Testis (tissue), 3 donors: Measurements from ENCODE around the gene CDH23. TPM values are rescaled to one million over a fixed set of nuclear protein-coding genes. Genes with fewer than 3 reads are reported as not detected.
"Not testable (repeated sequence)": the region's sequence is repeated elsewhere in the genome, so short reads cannot be mapped to it uniquely, and the experiment has no call there.

Source experiments
- DNase-seq: peaks from one replicate; pipeline ENCODE4 v3.0.0-alpha.2; 2019
- H3K27ac ChIP-seq, 2 donors: fragments of 200-600 bp; sonication (generic); one replicate each; pipeline ENCODE4 v1.5.1; 2019
- H3K27me3 ChIP-seq: fragments of 200-600 bp; sonication (generic); one replicate; pipeline ENCODE4 v1.5.1; 2019
- H3K36me3 ChIP-seq: fragments of 200-600 bp; sonication (generic); one replicate; pipeline ENCODE4 v1.5.1; 2017; ENCODE audit warnings: low read depth; ENCODE audit errors: missing control alignments
- H3K4me1 ChIP-seq: fragments of 200-600 bp; sonication (generic); one replicate; pipeline ENCODE4 v1.5.1; 2019
- H3K4me3 ChIP-seq, 2 donors: fragments of 200-600 bp; sonication (generic); one replicate each; pipeline ENCODE4 v1.5.1; 2017 to 2019
- H3K9me3 ChIP-seq: fragments of 200-600 bp; sonication (generic); one replicate; pipeline ENCODE4 v1.5.1; 2017
- CTCF ChIP-seq, 3 experiments: fragments of 450-650 bp in 2 of 3; fragments of 200-600 bp in 1 of 3; sonication (generic) in 1 of 3; IDR thresholded peaks; one replicate each; pipeline ENCODE4 v1.5.1; 2016 to 2019; ENCODE audit warnings: antibody characterized with exemption in 3 of 3, mild to moderate bottlenecking in 2 of 3, moderate library complexity in 1 of 3
- POLR2A ChIP-seq: fragments of 450-650 bp; IDR thresholded peaks from one replicate; pipeline ENCODE4 v1.6.1; 2017; ENCODE audit warnings: antibody characterized with exemption, mild to moderate bottlenecking, moderate library complexity
- WGBS, 2 donors: methylation state at CpG; one replicate each; pipeline ENCODE4 v1.1.5; 2018; 5-methylcytosine and 5-hydroxymethylcytosine counted together
- intact Hi-C: fragments of 100-400 bp; cut with DNase I; formaldehyde crosslinking; loops from one replicate; pipeline ENCODE4 v1.15.1; 2023; ENCODE audit warnings: low total_unique reads
- polyA plus RNA-seq: library from polyadenylated mRNA; stranded (reverse); fragments of 350-450 nt; fragmentation: Illumina TruSeq; extraction: RNeasy Lipid Tissue Mini Kit (QIAGEN cat#74804); gene quantifications from one replicate; pipeline ENCODE4 v1.2.3, GENCODE V29; 2014; ENCODE audit warnings: low read depth, low replicate concordance; ENCODE audit not compliant: insufficient read depth
- total RNA-seq, 2 donors: library from RNA; depleted of rRNA; stranded (reverse); fragments of >200 nt; gene quantifications; one replicate each; pipeline ENCODE4 v1.2.3, GENCODE V29; 2016

Gene CDH23
- total and polyA plus RNA-seq, 3 donors from 2014 or later, result 29.8 to 125 (median 81.7) TPM

- no peak for DNase-seq
- 76 to 83% methylated on average over 7 of the region's 7 CpGs for WGBS, 2 donors
Measured at GRCh38 chr10:71357792-71358265, 38.9 kb upstream of the CDH23 start.

GRCh38 chr10:71358277-71358676, 38.4 kb upstream of the CDH23 start:
- Histone ChIP-seq H3K9me3 (no peaks in the 10 kb centered on the region), H3K36me3 (no peaks in the 10 kb centered on the region), H3K4me3 (no peak overlapping the region), H3K27me3 (no peaks in the 10 kb centered on the region), H3K4me1 (no peaks in the 10 kb centered on the region), H3K27ac (no peak overlapping the region)
- WGBS, 2 donors, result 93 to 94% methylated on average over 8 of the region's 8 CpGs
- DNase-seq, result no peak
- intact Hi-C loops, result no loop called here
- TF ChIP-seq CTCF (IDR thresholded peaks at IDR 0.05) (no peak), POLR2A (no peak)

More at GRCh38 chr10:71357792-71358265, 38.9 kb upstream of the CDH23 start:
- Histone ChIP-seq H3K27ac (no peak overlapping the region), H3K4me1 (no peaks in the 10 kb centered on the region), H3K9me3 (no peaks in the 10 kb centered on the region), H3K27me3 (no peaks in the 10 kb centered on the region), H3K36me3 (no peaks in the 10 kb centered on the region), H3K4me3 (no peak overlapping the region)
- intact Hi-C loops, result no loop called here
- no peak for TF ChIP-seq CTCF (IDR thresholded peaks at IDR 0.05)
- no peak for TF ChIP-seq POLR2A

- H3K4me3 ChIP-seq, H3K27ac ChIP-seq, H3K36me3 ChIP-seq, H3K27me3 ChIP-seq, intact Hi-C loops, H3K4me1 ChIP-seq, H3K9me3 ChIP-seq, DNase-seq: not testable (repeated sequence)
- 83 to 87% methylated on average over 10 of the region's 10 CpGs for WGBS, 2 donors
Measured at GRCh38 chr10:71358906-71359305, 37.8 kb upstream of the CDH23 start.

GRCh38 chr10:71359364-71360046, 37.2 kb upstream of the CDH23 start:
- intact Hi-C loops, result no loop called here
- Histone ChIP-seq H3K4me3 (no peak overlapping the region), H3K9me3 (no peaks in the 10 kb centered on the region), H3K27ac (no peak overlapping the region), H3K27me3 (no peaks in the 10 kb centered on the region), H3K36me3 (no peaks in the 10 kb centered on the region), H3K4me1 (no peaks in the 10 kb centered on the region)
- 39 to 63% methylated on average over 9 of the region's 9 CpGs for WGBS, 2 donors
- TF ChIP-seq POLR2A, result no peak
- TF ChIP-seq CTCF (IDR thresholded peaks at IDR 0.05), result no peak
- DNase-seq, result no peak

- 90 to 91% methylated on average over 2 of the region's 2 CpGs for WGBS, 2 donors
- intact Hi-C loops, result no loop called here
Measured at GRCh38 chr10:71360735-71361134, 36.0 kb upstream of the CDH23 start.

More at GRCh38 chr10:71360735-71361134, 36.0 kb upstream of the CDH23 start:
- Histone ChIP-seq H3K4me3 (no peak overlapping the region), H3K4me1 (no peaks in the 10 kb centered on the region), H3K27me3 (no peaks in the 10 kb centered on the region), H3K9me3 (no peaks in the 10 kb centered on the region), H3K36me3 (no peaks in the 10 kb centered on the region), H3K27ac (no peak overlapping the region)
- TF ChIP-seq POLR2A (no peak), CTCF (IDR thresholded peaks at IDR 0.05) (no peak)
- DNase-seq, result no peak
